GM12878 (cell line): ENCODE results near the gene BNIPL. TPM values are rescaled to one million over a fixed set of nuclear protein-coding genes. Genes with fewer than 3 reads are reported as not detected.

ENCODE experiments used
- CREB1 ChIP-seq: IDR thresholded peaks from 2 replicates; pipeline ENCODE4 v1.6.1; 2012; ENCODE audit warnings: low read depth, mild to moderate bottlenecking, inconsistent platforms
- E2F8 ChIP-seq: fragments of 450-650 bp; IDR thresholded peaks from 2 replicates; pipeline ENCODE4 v1.6.1; 2018; ENCODE audit warnings: mild to moderate bottlenecking, low read depth, moderate library complexity; ENCODE audit not compliant: partially characterized antibody
- EED ChIP-seq: sonication (generic); IDR thresholded peaks from 2 replicates; pipeline ENCODE4 v1.6.1; 2016; ENCODE audit warnings: antibody characterized with exemption, low read depth
- NR2C2 ChIP-seq: IDR thresholded peaks from 2 replicates; pipeline ENCODE4 v1.6.1; 2011; ENCODE audit warnings: borderline replicate concordance, low read depth; ENCODE audit not compliant: control insufficient read depth, insufficient read length
- STAT1 ChIP-seq: fragments of 450-650 bp; conservative IDR thresholded peaks from 2 replicates; pipeline ENCODE4 v1.6.1; 2014; ENCODE audit warnings: antibody characterized with exemption, mild to moderate bottlenecking
- TCF3 ChIP-seq: IDR thresholded peaks from 2 replicates; pipeline ENCODE4 v1.6.1; 2012; ENCODE audit warnings: low read depth, mild to moderate bottlenecking, low read length, borderline replicate concordance; ENCODE audit not compliant: insufficient read depth
- ZBTB4 ChIP-seq: fragments of 450-650 bp; formaldehyde crosslinking; IDR thresholded peaks from 2 replicates; pipeline ENCODE4 v1.4.0; 2022; ENCODE audit warnings: mild to moderate bottlenecking, moderate library complexity
- ZSCAN29 ChIP-seq: fragments of 450-650 bp; IDR thresholded peaks from 2 replicates; pipeline ENCODE4 v1.6.1; 2017; ENCODE audit warnings: mild to moderate bottlenecking, moderate library complexity
- polyA plus RNA-seq, 11 experiments: library from polyadenylated mRNA; depleted of rRNA in 4 of 11; unstranded in 6 of 11; stranded (reverse) in 5 of 11; fragments of >200 nt; fragmentation: Nextera tagmentation in 4 of 11; fragmentation: Illumina TruSeq in 1 of 11; extraction: Ambion mirVana in 4 of 11; extraction: Trizol in 1 of 11; gene quantifications; 1 replicate in 1 of 11; 2 replicates in 10 of 11; pipeline versions ENCODE4 v1.2.1 to v1.2.3, GENCODE V29; 2011 to 2016; ENCODE audit warnings: inconsistent platforms in 2 of 11, missing spikeins in 2 of 11, low read depth in 1 of 11
- total RNA-seq, 4 experiments: library from RNA; depleted of rRNA in 3 of 4; stranded (reverse); fragments of >200 nt in 3 of 4; fragmentation: Illumina TruSeq in 1 of 4; extraction: Trizol in 1 of 4; gene quantifications; 2 replicates each; pipeline versions ENCODE4 v1.2.1 to v1.2.3, GENCODE V29; 2013 to 2021

The BNIPL gene
- total and polyA plus RNA-seq, 10 of the 15 experiments (the other 5 are each of a cell fraction or from before 2014, with no cell fraction given) = 0.05 to 1.1 (median 0.17) TPM

GRCh38 chr1:151005729-151006319 lies 30.6 kb upstream of the BNIPL start (continued):
- TF ChIP-seq E2F8 (no peak), NR2C2 (no peak), STAT1 (no peak), TCF3 (no peak), ZBTB4 (no peak), ZSCAN29 (no peak), EED (no peak), CREB1 (no peak)
- TF ChIP-seq, all 136 proteins: peak for 0
